Measurements from ENCODE around the gene DAPP1. TPM values are rescaled to one million over a fixed set of nuclear protein-coding genes. Genes with fewer than 3 reads are reported as not detected.
"Not testable (repeated sequence)": the region's sequence is repeated elsewhere in the genome, so short reads cannot be mapped to it uniquely, and the experiment has no call there.

The DAPP1 gene
- total RNA-seq, 8 experiments from 2014 or later = 0.11 to 4.9 (median 0.25) TPM; not detected in 1

DNA sequence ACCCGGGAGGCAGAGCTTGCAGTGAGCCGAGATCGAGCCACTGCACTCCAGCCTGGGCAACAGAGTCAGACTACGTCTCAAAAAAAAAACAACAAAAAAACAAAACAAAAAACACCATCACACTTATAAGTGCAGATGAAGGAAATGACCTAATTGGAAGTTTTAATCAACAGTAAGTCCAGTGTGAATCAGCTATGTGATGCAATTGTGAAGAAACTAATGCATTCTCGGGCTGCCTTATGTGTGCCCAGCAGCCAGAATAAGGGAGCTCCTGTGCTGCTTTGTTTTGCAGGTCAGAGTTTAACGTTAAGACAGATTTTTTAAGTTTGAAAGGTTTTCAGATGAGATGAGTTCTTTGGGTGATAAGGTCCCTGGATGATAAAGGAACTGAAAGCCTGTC lies 10.8 kb downstream of the DAPP1 start:
- Histone ChIP-seq H3K4me1 (replicated peaks in 1 of 2) (no peaks in the 10 kb centered on the region), H3K27ac (no peak overlapping the region), H3K4me3 (no peak overlapping the region)
- in situ Hi-C loops (cut with MboI; ENCODE audit: low pct_unique_long_range_greater_than_20kb in 2 of 9, low sequenced_read_pairs in 9 of 9, unreplicated experiment in 9 of 9) = no loop called here
- WGBS, 10 experiments = 38 to 100% (median 77%) methylated on average over 1 to 5 of the region's 6 CpGs; no CpG with 5 or more reads in 2 of the 10 experiments
- ATAC-seq (replicated peaks in 6 of 8) = peak in 2 of 8 experiments; percentile 77 to 79

DNA sequence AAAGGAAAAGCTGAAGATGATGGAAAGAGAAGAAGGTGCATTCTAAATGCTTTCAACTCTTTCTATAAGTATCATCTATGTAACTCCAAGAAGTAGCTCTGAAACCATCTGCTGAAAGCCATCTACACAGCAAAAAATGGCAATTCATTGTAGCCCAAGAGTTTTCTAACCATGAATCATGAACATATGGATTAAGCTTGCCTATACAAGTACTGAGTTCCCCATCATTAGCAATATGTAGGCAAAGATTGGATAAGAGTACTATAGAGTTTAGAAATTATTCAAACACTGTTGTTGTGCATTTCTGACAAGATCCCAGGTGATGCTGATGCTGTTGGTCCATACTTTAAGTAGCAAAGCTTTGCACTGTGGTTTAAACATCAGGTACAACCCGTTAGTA lies 11.2 kb downstream of the DAPP1 start:
- in situ Hi-C loops (cut with MboI; ENCODE audit: low pct_unique_long_range_greater_than_20kb in 2 of 9, low sequenced_read_pairs in 9 of 9, unreplicated experiment in 9 of 9) = no loop called here
- H3K4me1 ChIP-seq (replicated peaks in 1 of 2) = no peaks in the 10 kb centered on the region
- peak in 1 of 8 experiments; percentile 8 for ATAC-seq (replicated peaks in 6 of 8)
- H3K27ac ChIP-seq = no peak overlapping the region
- H3K4me3 ChIP-seq = no peak overlapping the region
- 0 to 100% (median 49%) methylated on average over 1 of the region's 1 CpG; no CpG with 5 or more reads in 2 of the 10 experiments for WGBS, 10 experiments

DNA sequence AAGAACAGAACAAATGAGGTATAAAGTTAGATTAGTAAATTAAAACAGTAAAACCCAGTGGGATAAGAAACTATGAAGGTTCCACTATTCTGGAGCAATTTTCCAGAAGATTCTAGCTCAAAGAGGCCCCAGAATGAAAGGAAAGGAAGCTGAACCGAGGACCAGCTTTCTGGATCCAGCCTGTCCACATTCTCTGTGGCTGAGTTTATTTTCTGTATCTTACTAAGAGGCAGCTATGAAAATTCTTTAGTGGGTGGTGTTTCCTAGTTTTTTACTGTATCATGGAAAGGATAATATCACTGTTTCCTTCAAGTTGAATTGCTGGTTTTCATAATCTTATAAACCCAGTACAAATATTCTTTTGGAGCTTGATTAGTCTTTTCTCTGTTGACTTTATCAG lies 11.8 kb downstream of the DAPP1 start:
- in situ Hi-C loops (cut with MboI; ENCODE audit: low pct_unique_long_range_greater_than_20kb in 2 of 9, low sequenced_read_pairs in 9 of 9, unreplicated experiment in 9 of 9) = no loop called here
- no peak for ATAC-seq (replicated peaks in 6 of 8)
- Histone ChIP-seq H3K27ac (no peak overlapping the region), H3K4me1 (replicated peaks in 1 of 2) (no peaks in the 10 kb centered on the region), H3K4me3 (no peak overlapping the region)
- 0 to 100% (median 29%) methylated on average over 1 of the region's 1 CpG; no CpG with 5 or more reads in 3 of the 10 experiments for WGBS, 10 experiments

DNA sequence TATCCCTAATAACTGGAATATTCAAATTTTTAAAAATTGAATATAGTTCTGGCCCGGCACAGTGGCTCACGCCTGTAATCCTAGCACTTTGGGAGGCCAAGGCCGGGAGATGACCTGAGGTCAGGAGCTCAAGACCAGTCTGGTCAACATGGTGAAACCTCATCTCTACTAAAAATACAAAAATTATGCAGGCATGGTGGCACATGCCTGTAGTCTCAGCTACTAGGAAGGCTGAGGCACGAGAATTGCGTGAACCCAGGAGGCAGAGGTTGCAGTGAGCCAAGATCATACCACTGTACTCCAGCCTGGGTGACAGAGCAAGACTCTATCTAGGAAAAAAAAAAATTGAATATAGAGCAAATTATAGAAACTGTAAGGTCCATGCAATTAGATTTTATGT lies 13.4 kb downstream of the DAPP1 start:
- H3K27ac ChIP-seq; in situ Hi-C loops (cut with MboI; ENCODE audit: low pct_unique_long_range_greater_than_20kb in 2 of 9, low sequenced_read_pairs in 9 of 9, unreplicated experiment in 9 of 9); H3K4me3 ChIP-seq; H3K4me1 ChIP-seq (replicated peaks in 1 of 2); ATAC-seq (replicated peaks in 6 of 8): not testable (repeated sequence)
- WGBS, 10 experiments = 73 to 100% (median 91%) methylated on average over 3 to 5 of the region's 5 CpGs; no CpG with 5 or more reads in 1 of the 10 experiments

DNA sequence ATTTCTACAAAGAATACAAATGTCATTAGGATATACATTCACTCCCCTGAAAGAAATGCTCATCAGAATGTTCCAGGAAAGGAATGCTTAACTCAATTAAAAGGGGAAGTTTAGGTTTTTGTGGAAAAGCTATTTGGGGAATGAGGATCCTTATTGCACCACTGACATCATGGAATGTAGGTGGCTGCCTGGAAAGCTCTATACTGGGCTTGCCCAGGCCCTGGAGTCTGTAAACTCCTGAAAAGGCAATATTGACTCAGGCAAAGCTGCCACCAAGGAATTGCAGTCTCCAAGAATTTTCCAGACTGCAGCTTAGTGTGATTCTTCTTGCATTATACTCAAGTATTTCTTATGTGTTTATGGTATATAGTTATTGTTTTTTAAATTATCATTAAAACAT lies 15.7 kb downstream of the DAPP1 start:
- H3K27ac ChIP-seq = no peak overlapping the region
- in situ Hi-C loops (cut with MboI; ENCODE audit: low pct_unique_long_range_greater_than_20kb in 2 of 9, low sequenced_read_pairs in 9 of 9, unreplicated experiment in 9 of 9) = no loop called here
- no peaks in the 10 kb centered on the region for H3K4me1 ChIP-seq (replicated peaks in 1 of 2)
- ATAC-seq (replicated peaks in 6 of 8) = peak in 1 of 8 experiments; percentile 39
- no peak overlapping the region for H3K4me3 ChIP-seq

DNA sequence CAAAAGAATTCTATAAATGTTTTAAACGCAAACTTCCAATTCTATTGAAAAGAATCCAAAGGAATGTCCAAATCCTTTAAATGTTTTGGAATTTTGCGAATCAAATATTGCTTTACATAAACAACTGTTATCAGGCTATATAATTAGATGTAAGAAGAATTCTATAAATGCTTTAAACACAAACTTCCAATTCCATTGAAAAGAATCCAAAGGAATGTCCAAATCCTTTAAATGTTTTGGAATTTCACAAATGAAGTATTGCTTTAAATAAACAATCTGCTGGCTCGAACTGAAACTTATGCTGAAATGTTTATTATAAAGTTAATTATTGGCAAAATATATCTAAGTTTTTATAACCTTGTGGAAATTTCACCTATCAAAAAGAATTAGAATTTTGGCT lies 16.1 kb downstream of the DAPP1 start:
- in situ Hi-C loops (cut with MboI; ENCODE audit: low pct_unique_long_range_greater_than_20kb in 2 of 9, low sequenced_read_pairs in 9 of 9, unreplicated experiment in 9 of 9) = no loop called here
- H3K27ac ChIP-seq = no peak overlapping the region
- no peak for ATAC-seq (replicated peaks in 6 of 8)
- no peaks in the 10 kb centered on the region for H3K4me1 ChIP-seq (replicated peaks in 1 of 2)
- WGBS, 10 experiments = 26 to 89% (median 77%) methylated on average over 2 to 3 of the region's 3 CpGs; no CpG with 5 or more reads in 1 of the 10 experiments
- no peak overlapping the region for H3K4me3 ChIP-seq

DNA sequence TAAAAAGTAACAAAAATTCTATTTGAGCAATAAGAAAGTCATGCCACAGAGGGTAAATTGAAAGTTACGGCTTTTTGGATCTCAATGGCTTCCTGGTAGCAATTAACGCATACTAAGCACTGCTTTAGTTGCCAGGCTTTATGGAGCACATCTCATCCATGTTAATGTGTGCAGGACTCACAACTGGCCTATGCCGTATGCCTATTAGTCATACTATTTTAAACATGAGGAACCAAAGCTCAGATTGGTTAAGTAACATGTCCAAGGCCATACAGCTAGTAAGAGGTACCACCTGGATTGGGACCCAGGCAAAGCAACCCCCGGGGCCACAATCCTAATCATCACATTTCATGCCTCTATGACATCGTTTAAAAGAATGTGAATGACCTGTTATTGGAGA lies 17.1 kb downstream of the DAPP1 start:
- ATAC-seq (replicated peaks in 6 of 8) = no peak
- in situ Hi-C loops (cut with MboI; ENCODE audit: low pct_unique_long_range_greater_than_20kb in 2 of 9, low sequenced_read_pairs in 9 of 9, unreplicated experiment in 9 of 9) = no loop called here
- Histone ChIP-seq H3K4me3 (no peak overlapping the region), H3K27ac (no peak overlapping the region), H3K4me1 (replicated peaks in 1 of 2) (no peaks in the 10 kb centered on the region)
- 16 to 86% (median 50%) methylated on average over 1 to 5 of the region's 5 CpGs; no CpG with 5 or more reads in 3 of the 10 experiments for WGBS, 10 experiments

DNA sequence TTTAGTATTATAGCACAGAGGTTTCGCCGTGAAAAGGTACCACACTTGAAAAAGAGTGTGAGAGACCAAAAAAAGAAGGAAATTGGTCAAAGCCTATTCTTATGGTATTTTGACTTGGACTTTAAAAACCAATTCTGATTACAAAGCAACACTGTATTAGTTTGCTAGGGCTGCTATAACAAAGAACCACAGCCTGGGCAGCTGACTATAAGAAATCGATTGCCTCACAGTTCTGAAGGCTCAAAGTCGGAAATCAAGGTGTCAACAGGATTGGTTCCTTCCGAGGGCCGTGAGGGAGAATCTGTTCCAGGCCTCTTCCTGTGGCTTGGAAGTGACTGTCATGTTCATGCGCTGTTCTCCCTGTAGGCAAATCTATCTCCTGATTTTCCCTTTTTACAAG lies 17.9 kb downstream of the DAPP1 start:
- Histone ChIP-seq H3K4me1 (replicated peaks in 1 of 2) (no peaks in the 10 kb centered on the region), H3K4me3 (no peak overlapping the region), H3K27ac (no peak overlapping the region)
- 50 to 98% (median 90%) methylated on average over 2 to 6 of the region's 7 CpGs; no CpG with 5 or more reads in 3 of the 10 experiments for WGBS, 10 experiments
- no peak for ATAC-seq (replicated peaks in 6 of 8)
- in situ Hi-C loops (cut with MboI; ENCODE audit: low pct_unique_long_range_greater_than_20kb in 2 of 9, low sequenced_read_pairs in 9 of 9, unreplicated experiment in 9 of 9) = no loop called here

DNA sequence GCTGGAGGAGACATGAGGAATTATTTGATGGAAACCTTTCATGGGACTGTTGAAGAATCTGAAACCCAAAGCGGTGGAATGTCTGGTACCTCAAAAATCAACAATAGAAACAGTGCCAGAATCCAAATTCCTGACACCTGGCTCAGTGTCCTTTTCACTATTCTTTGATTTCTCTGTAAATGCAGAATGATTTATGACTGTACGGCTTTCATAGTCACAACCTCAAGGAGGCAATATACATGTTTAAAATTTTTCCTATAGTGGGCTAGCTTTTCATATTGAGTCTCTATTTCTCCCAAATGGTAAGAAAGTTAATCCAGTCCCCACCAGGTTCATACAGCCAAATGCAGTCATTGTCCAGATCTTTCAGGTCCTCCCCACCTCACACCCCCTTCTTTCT lies 19.3 kb downstream of the DAPP1 start:
- no peak overlapping the region for H3K4me3 ChIP-seq
- no peak for ATAC-seq (replicated peaks in 6 of 8)

DNA sequence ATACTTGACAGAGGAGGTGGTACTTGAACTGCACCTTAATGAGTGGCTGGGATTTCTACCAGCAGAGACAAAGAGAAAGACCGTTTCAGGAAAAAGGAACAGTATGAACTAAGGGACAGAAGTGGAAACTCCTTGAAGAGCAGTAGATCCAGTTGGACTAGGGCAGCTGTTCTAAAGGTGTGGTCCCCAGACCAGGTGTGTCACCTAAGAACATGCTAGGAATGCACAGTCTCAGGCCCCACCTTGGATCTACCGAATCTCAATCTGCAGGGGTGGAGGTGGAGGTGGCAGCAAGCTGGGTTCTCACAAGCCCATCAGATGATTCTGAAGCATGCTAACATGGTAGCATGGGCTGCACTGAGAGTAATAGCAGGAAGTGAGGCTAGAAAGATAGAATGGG lies 22.3 kb downstream of the DAPP1 start:
- ATAC-seq (replicated peaks in 6 of 8) = no peak

More for the DNA sequence above, 19.3 kb downstream of the DAPP1 start:
- in situ Hi-C loops (cut with MboI; ENCODE audit: low pct_unique_long_range_greater_than_20kb in 2 of 9, low sequenced_read_pairs in 9 of 9, unreplicated experiment in 9 of 9) = no loop called here
- 64 to 100% (median 100%) methylated on average over 1 to 2 of the region's 2 CpGs; no CpG with 5 or more reads in 2 of the 10 experiments for WGBS, 10 experiments
- Histone ChIP-seq H3K4me1 (replicated peaks in 1 of 2) (no peaks in the 10 kb centered on the region), H3K27ac (no peak overlapping the region)

DNA sequence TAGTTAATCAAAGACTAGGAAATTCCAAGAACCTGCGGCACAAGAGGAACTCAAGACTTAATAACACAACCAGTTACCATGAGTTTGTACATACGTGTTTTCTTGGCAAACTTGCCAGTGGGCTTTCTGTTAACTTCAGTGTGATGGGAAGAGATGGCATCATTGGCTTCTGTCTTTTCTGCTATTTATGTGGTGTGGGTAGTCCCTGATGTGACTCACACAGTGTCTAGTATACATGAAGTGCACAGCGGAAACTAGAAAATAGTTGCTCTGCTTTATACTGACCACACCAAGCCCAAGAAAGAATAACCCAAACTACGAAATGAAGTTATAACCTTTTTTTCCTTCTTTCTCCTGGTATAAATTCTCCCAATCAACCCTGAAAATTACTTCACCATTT lies 24.5 kb downstream of the DAPP1 start:
- Histone ChIP-seq H3K4me3 (no peak overlapping the region), H3K4me1 (replicated peaks in 1 of 2) (peaks cover 4 to 5% of the 10 kb centered on the region in 2 donors), H3K27ac (no peak overlapping the region)
- WGBS, 10 experiments = 0 to 100% (median 91%) methylated on average over 1 to 4 of the region's 4 CpGs
- in situ Hi-C loops (cut with MboI; ENCODE audit: low pct_unique_long_range_greater_than_20kb in 2 of 9, low sequenced_read_pairs in 9 of 9, unreplicated experiment in 9 of 9) = no loop called here
- ATAC-seq (replicated peaks in 6 of 8) = no peak

More for the DNA sequence above, 22.3 kb downstream of the DAPP1 start:
- WGBS, 10 experiments = 25 to 83% (median 33%) methylated on average over 1 to 2 of the region's 2 CpGs; no CpG with 5 or more reads in 5 of the 10 experiments
- in situ Hi-C loops (cut with MboI; ENCODE audit: low pct_unique_long_range_greater_than_20kb in 2 of 9, low sequenced_read_pairs in 9 of 9, unreplicated experiment in 9 of 9) = no loop called here
- H3K4me3 ChIP-seq = no peak overlapping the region
- no peak overlapping the region for H3K27ac ChIP-seq
- peaks cover 0 to 5% of the 10 kb centered on the region in 2 donors for H3K4me1 ChIP-seq (replicated peaks in 1 of 2)

DNA sequence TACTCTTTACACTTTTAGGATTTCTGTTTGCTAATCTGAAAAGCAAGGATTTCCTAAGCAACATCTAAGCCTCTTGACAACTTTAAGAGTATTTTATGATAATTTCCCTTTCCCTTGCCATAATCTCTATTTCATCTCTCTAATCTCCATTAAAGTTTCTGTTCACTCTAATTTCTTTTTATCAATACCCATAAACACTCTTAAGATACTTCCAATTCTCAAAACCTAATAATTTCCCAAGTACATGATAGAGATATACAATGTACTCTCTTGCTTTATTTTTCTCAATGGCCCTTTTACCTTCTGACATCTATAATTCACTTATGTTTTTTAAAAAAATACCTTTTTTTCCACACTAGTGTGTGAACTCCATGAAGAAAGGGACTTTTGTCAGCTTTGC lies 26.8 kb downstream of the DAPP1 start:
- Histone ChIP-seq H3K27ac (no peak overlapping the region), H3K4me1 (replicated peaks in 1 of 2) (peaks cover 4 to 5% of the 10 kb centered on the region in 2 donors), H3K4me3 (no peak overlapping the region)
- no peak for ATAC-seq (replicated peaks in 6 of 8)
- in situ Hi-C loops (cut with MboI; ENCODE audit: low pct_unique_long_range_greater_than_20kb in 2 of 9, low sequenced_read_pairs in 9 of 9, unreplicated experiment in 9 of 9) = no loop called here

DNA sequence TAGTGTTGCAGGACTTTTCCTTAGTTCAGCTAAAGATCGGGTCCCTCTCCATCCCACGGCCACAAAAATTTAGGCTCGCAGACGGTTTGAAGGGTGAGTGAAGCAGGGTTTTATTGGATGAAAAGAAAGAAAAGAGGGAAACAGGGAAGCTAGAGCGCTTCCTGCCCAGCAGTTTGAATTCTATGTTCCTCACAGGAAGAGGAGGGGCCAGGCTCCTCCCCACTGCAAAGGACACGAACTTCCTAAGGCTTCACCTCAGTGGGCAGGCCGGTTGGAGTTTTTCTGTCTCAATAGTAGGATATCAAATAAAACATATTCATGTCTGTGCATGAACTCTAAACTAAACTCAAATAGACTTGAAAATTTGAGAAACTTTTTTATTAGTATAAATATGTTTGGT lies 27.4 kb downstream of the DAPP1 start:
- ATAC-seq (replicated peaks in 6 of 8) = no peak
- H3K4me1 ChIP-seq (replicated peaks in 1 of 2) = peaks cover 4 to 5% of the 10 kb centered on the region in 2 donors
- 54 to 100% (median 91%) methylated on average over 1 to 7 of the region's 7 CpGs; no CpG with 5 or more reads in 1 of the 10 experiments for WGBS, 10 experiments

DNA sequence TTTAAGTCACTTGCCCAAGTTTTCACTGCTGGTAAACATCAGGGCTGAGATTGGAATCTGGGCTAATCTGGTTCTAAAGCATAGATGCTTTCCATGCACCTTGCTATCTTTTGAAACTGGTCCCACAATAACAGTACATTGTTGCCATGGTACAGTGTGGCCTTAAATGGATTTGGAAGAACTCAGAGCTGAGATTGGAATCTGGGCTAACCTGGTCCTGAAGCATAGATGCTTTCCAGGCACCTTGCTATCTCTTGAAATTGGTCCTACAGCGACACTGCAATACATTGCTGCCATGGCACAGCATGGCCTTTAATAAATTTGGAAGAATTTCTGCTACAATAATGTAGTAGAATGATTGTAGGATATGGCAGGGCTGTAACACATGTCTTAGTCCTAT lies 28.6 kb downstream of the DAPP1 start:
- ATAC-seq (replicated peaks in 6 of 8) = peak in 1 of 8 experiments; percentile 10
- WGBS, 10 experiments = 0 to 85% (median 27%) methylated on average over 1 of the region's 1 CpG; no CpG with 5 or more reads in 6 of the 10 experiments
- H3K27ac ChIP-seq = no peak overlapping the region
- peaks cover 4 to 5% of the 10 kb centered on the region in 2 donors for H3K4me1 ChIP-seq (replicated peaks in 1 of 2)
- in situ Hi-C loops (cut with MboI; ENCODE audit: low pct_unique_long_range_greater_than_20kb in 2 of 9, low sequenced_read_pairs in 9 of 9, unreplicated experiment in 9 of 9) = no loop called here
- no peak overlapping the region for H3K4me3 ChIP-seq

More for the DNA sequence above, 27.4 kb downstream of the DAPP1 start:
- Histone ChIP-seq H3K4me3 (no peak overlapping the region), H3K27ac (no peak overlapping the region)
- in situ Hi-C loops (cut with MboI; ENCODE audit: low pct_unique_long_range_greater_than_20kb in 2 of 9, low sequenced_read_pairs in 9 of 9, unreplicated experiment in 9 of 9) = no loop called here
